ENCODE measurements around the gene MATN1.

MATN1 gene

GRCh38 chr1:30663596-30664091 is 59.7 kb downstream of the MATN1 start:
- Histone ChIP-seq H3K36me3 (ENCODE audit: control insufficient read depth, low read length) (no peaks in the 10 kb centered on the region), H3K27ac (ENCODE audit: low read depth, low read length) (no peak overlapping the region), H3K9me3 (ENCODE audit: control insufficient read depth, insufficient read depth, low read length) (no peaks in the 10 kb centered on the region), H3F3A (ENCODE audit: control insufficient read depth, insufficient read depth) (no peaks in the 10 kb centered on the region), H3K4me2 (ENCODE audit: low read length) (no peak overlapping the region), H3K4me1 (ENCODE audit: control insufficient read depth, low read length) (no peaks in the 10 kb centered on the region), H3K4me3 (ENCODE audit: low read length) (no peak overlapping the region), H3K27me3 (ENCODE audit: control insufficient read depth, low read length) (peaks cover 3% of the 10 kb centered on the region; the same call in 1 of the 2 replicates), H3K9me2 (replicated peaks; ENCODE audit: control insufficient read depth, low read length) (no peaks in the 10 kb centered on the region), H4K20me1 (ENCODE audit: control insufficient read depth, insufficient read depth, low read depth, low read length) (no peaks in the 10 kb centered on the region), H3K79me2 (ENCODE audit: control insufficient read depth, low read length) (no peaks in the 10 kb centered on the region)
- TF ChIP-seq EZH2phosphoT487 (IDR thresholded peaks at IDR 0.05; ENCODE audit: borderline replicate concordance, low read length): no peak
- TF ChIP-seq, protein P1, sequence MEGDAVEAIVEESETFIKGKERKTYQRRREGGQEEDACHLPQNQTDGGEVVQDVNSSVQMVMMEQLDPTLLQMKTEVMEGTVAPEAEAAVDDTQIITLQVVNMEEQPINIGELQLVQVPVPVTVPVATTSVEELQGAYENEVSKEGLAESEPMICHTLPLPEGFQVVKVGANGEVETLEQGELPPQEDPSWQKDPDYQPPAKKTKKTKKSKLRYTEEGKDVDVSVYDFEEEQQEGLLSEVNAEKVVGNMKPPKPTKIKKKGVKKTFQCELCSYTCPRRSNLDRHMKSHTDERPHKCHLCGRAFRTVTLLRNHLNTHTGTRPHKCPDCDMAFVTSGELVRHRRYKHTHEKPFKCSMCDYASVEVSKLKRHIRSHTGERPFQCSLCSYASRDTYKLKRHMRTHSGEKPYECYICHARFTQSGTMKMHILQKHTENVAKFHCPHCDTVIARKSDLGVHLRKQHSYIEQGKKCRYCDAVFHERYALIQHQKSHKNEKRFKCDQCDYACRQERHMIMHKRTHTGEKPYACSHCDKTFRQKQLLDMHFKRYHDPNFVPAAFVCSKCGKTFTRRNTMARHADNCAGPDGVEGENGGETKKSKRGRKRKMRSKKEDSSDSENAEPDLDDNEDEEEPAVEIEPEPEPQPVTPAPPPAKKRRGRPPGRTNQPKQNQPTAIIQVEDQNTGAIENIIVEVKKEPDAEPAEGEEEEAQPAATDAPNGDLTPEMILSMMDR (IDR thresholded peaks at IDR 0.05; ENCODE audit: low read depth, low read length, poor library complexity, severe bottlenecking): no peak

GRCh38 chr1:30662291-30662840 is 61.0 kb downstream of the MATN1 start:
- H3K27me3 ChIP-seq (ENCODE audit: control insufficient read depth, low read length): peaks cover 3% of the 10 kb centered on the region; the same call in 1 of the 2 replicates
- H3K4me2 ChIP-seq (ENCODE audit: low read length): no peak overlapping the region
- no peaks in the 10 kb centered on the region for H4K20me1 ChIP-seq (ENCODE audit: control insufficient read depth, insufficient read depth, low read depth, low read length)
- H3K27ac ChIP-seq (ENCODE audit: low read depth, low read length): no peak overlapping the region
- TF ChIP-seq, protein P1 (IDR thresholded peaks at IDR 0.05; ENCODE audit: low read depth, low read length, poor library complexity, severe bottlenecking): no peak
- no peak for TF ChIP-seq EZH2phosphoT487 (IDR thresholded peaks at IDR 0.05; ENCODE audit: borderline replicate concordance, low read length)
- H3K4me1 ChIP-seq (ENCODE audit: control insufficient read depth, low read length): no peaks in the 10 kb centered on the region
- no peaks in the 10 kb centered on the region for H3K79me2 ChIP-seq (ENCODE audit: control insufficient read depth, low read length)
- no peak overlapping the region for H3K4me3 ChIP-seq (ENCODE audit: low read length)
- no peaks in the 10 kb centered on the region for H3K9me2 ChIP-seq (replicated peaks; ENCODE audit: control insufficient read depth, low read length)
- H3F3A ChIP-seq (ENCODE audit: control insufficient read depth, insufficient read depth): no peaks in the 10 kb centered on the region
- no peaks in the 10 kb centered on the region for H3K9me3 ChIP-seq (ENCODE audit: control insufficient read depth, insufficient read depth, low read length)
- no peaks in the 10 kb centered on the region for H3K36me3 ChIP-seq (ENCODE audit: control insufficient read depth, low read length)

GRCh38 chr1:30661311-30661710 is 62.1 kb downstream of the MATN1 start:
- no peaks in the 10 kb centered on the region for H3K79me2 ChIP-seq (ENCODE audit: control insufficient read depth, low read length)
- H3K4me2 ChIP-seq (ENCODE audit: low read length): no peak overlapping the region
- no peaks in the 10 kb centered on the region for H3F3A ChIP-seq (ENCODE audit: control insufficient read depth, insufficient read depth)
- no peaks in the 10 kb centered on the region for H3K36me3 ChIP-seq (ENCODE audit: control insufficient read depth, low read length)
- no peaks in the 10 kb centered on the region for H3K9me2 ChIP-seq (replicated peaks; ENCODE audit: control insufficient read depth, low read length)
- H3K4me3 ChIP-seq (ENCODE audit: low read length): no peak overlapping the region
- no peak overlapping the region for H3K27ac ChIP-seq (ENCODE audit: low read depth, low read length)
- peaks cover 3% of the 10 kb centered on the region; the same call in 1 of the 2 replicates for H3K27me3 ChIP-seq (ENCODE audit: control insufficient read depth, low read length)
- TF ChIP-seq, protein P1 (IDR thresholded peaks at IDR 0.05; ENCODE audit: low read depth, low read length, poor library complexity, severe bottlenecking): no peak
- TF ChIP-seq EZH2phosphoT487 (IDR thresholded peaks at IDR 0.05; ENCODE audit: borderline replicate concordance, low read length): no peak
- H4K20me1 ChIP-seq (ENCODE audit: control insufficient read depth, insufficient read depth, low read depth, low read length): no peaks in the 10 kb centered on the region
- H3K9me3 ChIP-seq (ENCODE audit: control insufficient read depth, insufficient read depth, low read length): no peaks in the 10 kb centered on the region
- H3K4me1 ChIP-seq (ENCODE audit: control insufficient read depth, low read length): no peaks in the 10 kb centered on the region
